Hepatocyte (in vitro differentiated cells): Measurements from ENCODE around the gene TYSND1. TPM values are rescaled to one million over a fixed set of nuclear protein-coding genes. Genes with fewer than 3 reads are reported as not detected.

Source experiments
- DNase-seq: peaks from one replicate; pipeline ENCODE4 v3.0.0-alpha.2; 2016; ENCODE audit warnings: low spot score
- H2AFZ ChIP-seq: fragments of 200-600 bp; sonication (generic); 2 replicates; pipeline ENCODE4 v1.6.0; 2016; ENCODE audit warnings: antibody characterized with exemption, mild to moderate bottlenecking
- H3K27ac ChIP-seq: fragments of 200-600 bp; sonication (generic); 2 replicates; pipeline ENCODE4 v1.5.1; 2016; ENCODE audit warnings: mild to moderate bottlenecking
- H3K27me3 ChIP-seq: fragments of 200-600 bp; sonication (generic); 2 replicates; pipeline ENCODE4 v1.6.1; 2016
- H3K36me3 ChIP-seq: fragments of 200-600 bp; sonication (generic); replicated peaks from 2 replicates; pipeline ENCODE4 v1.5.1; 2016; ENCODE audit warnings: low read depth; ENCODE audit not compliant: insufficient read depth
- H3K4me1 ChIP-seq: fragments of 200-600 bp; sonication (generic); 2 replicates; pipeline ENCODE4 v1.5.1; 2016; ENCODE audit warnings: mild to moderate bottlenecking, moderate library complexity; ENCODE audit not compliant: insufficient read depth
- H3K4me2 ChIP-seq: fragments of 200-600 bp; sonication (generic); 2 replicates; pipeline ENCODE4 v1.6.0; 2016
- H3K4me3 ChIP-seq: fragments of 200-600 bp; sonication (generic); 2 replicates; pipeline ENCODE4 v1.5.1; 2016; ENCODE audit warnings: mild to moderate bottlenecking
- H3K79me2 ChIP-seq: fragments of 200-600 bp; sonication (generic); 2 replicates; pipeline ENCODE4 v1.6.0; 2017; ENCODE audit warnings: mild to moderate bottlenecking
- H3K9me2 ChIP-seq: fragments of 200-600 bp; sonication (generic); replicated peaks from 2 replicates; pipeline ENCODE4 v1.6.0; 2017; ENCODE audit warnings: mild to moderate bottlenecking; ENCODE audit not compliant: insufficient read depth
- H3K9me3 ChIP-seq: fragments of 200-600 bp; sonication (generic); 2 replicates; pipeline ENCODE4 v1.5.1; 2016; ENCODE audit warnings: low read depth, mild to moderate bottlenecking
- H4K20me1 ChIP-seq: fragments of 200-600 bp; sonication (generic); 2 replicates; pipeline ENCODE4 v1.6.0; 2016; ENCODE audit warnings: mild to moderate bottlenecking; ENCODE audit not compliant: insufficient read depth, poor library complexity, severe bottlenecking
- CTCF ChIP-seq: fragments of 200-600 bp; sonication (generic); IDR thresholded peaks from 2 replicates; pipeline ENCODE4 v1.5.1; 2016; ENCODE audit warnings: antibody characterized with exemption, mild to moderate bottlenecking; ENCODE audit not compliant: poor library complexity
- EZH2 ChIP-seq: fragments of 200-600 bp; sonication (generic); IDR thresholded peaks from 2 replicates; pipeline ENCODE4 v1.6.1; 2016; ENCODE audit warnings: antibody characterized with exemption, mild to moderate bottlenecking, borderline replicate concordance
- EZH2phosphoT487 ChIP-seq: fragments of 200-600 bp; sonication (generic); IDR thresholded peaks from one replicate; pipeline ENCODE4 v1.6.1; 2018; ENCODE audit warnings: antibody characterized with exemption, mild to moderate bottlenecking, low read depth, moderate library complexity; ENCODE audit not compliant: unreplicated experiment, severe bottlenecking
- WGBS: methylation state at CpG from one replicate; pipeline ENCODE4 v1.1.6; 2016; ENCODE audit warnings: low lambda C conversion rate; ENCODE audit errors: missing lambda C conversion rate; 5-methylcytosine and 5-hydroxymethylcytosine counted together
- polyA plus RNA-seq: library from polyadenylated mRNA; unstranded; fragments of >200 nt; fragmentation: Nextera tagmentation; extraction: Ambion mirVana; gene quantifications from 2 replicates; pipeline ENCODE4 v1.2.1, GENCODE V29; 2016
- total RNA-seq: library from RNA; depleted of rRNA; stranded (reverse); fragments of >200 nt; gene quantifications from 2 replicates; pipeline ENCODE4 v1.2.3, GENCODE V29; 2014

Gene TYSND1
- total and polyA plus RNA-seq, 2 experiments from 2014 or later = 12.6 to 22.0 TPM

GRCh38 chr10:70190102-70190501, 43.6 kb upstream of the TYSND1 start:
- Histone ChIP-seq H4K20me1 (no peaks in the 10 kb centered on the region), H3K36me3 (no peaks in the 10 kb centered on the region), H3K9me3 (no peaks in the 10 kb centered on the region), H3K27me3 (no peaks in the 10 kb centered on the region), H3K9me2 (no peaks in the 10 kb centered on the region), H3K4me1 (peaks cover 22% of the 10 kb centered on the region), H3K4me2 (no peak overlapping the region), H3K79me2 (no peaks in the 10 kb centered on the region), H3K4me3 (no peak overlapping the region), H2AFZ (no peak overlapping the region), H3K27ac (no peak overlapping the region)
- no peak for TF ChIP-seq CTCF
- no peak for TF ChIP-seq EZH2phosphoT487
- TF ChIP-seq EZH2 = no peak
- whole genome bisulfite sequencing = 90% methylated on average over 8 of the region's 8 CpGs
- DNase-seq = no peak

GRCh38 chr10:70188768-70189167, 42.3 kb upstream of the TYSND1 start:
- H3K9me3 ChIP-seq = no peaks in the 10 kb centered on the region
- H3K79me2 ChIP-seq = no peaks in the 10 kb centered on the region
- H3K27ac ChIP-seq = no peak overlapping the region
- H3K4me2 ChIP-seq = no peak overlapping the region
- no peaks in the 10 kb centered on the region for H3K36me3 ChIP-seq
- DNase-seq = no peak
- 75% methylated on average over 1 of the region's 1 CpG for WGBS
- H3K27me3 ChIP-seq = peaks cover 3% of the 10 kb centered on the region
- H3K4me1 ChIP-seq = peaks cover 22% of the 10 kb centered on the region
- TF ChIP-seq EZH2phosphoT487 (no peak), EZH2 (no peak), CTCF (no peak)
- no peaks in the 10 kb centered on the region for H4K20me1 ChIP-seq
- no peak overlapping the region for H2AFZ ChIP-seq
- H3K4me3 ChIP-seq = no peak overlapping the region
- no peaks in the 10 kb centered on the region for H3K9me2 ChIP-seq

GRCh38 chr10:70186571-70186970, 40.1 kb upstream of the TYSND1 start:
- no peak overlapping the region for H3K27ac ChIP-seq

More at GRCh38 chr10:70186571-70186970, 40.1 kb upstream of the TYSND1 start:
- no peaks in the 10 kb centered on the region for H3K36me3 ChIP-seq
- WGBS = 80% methylated on average over 3 of the region's 3 CpGs
- H3K9me3 ChIP-seq = no peaks in the 10 kb centered on the region
- no peaks in the 10 kb centered on the region for H4K20me1 ChIP-seq
- H3K27me3 ChIP-seq = peaks cover 3% of the 10 kb centered on the region
- no peaks in the 10 kb centered on the region for H3K9me2 ChIP-seq
- no peak overlapping the region for H3K4me3 ChIP-seq
- DNase-seq = no peak
- H3K79me2 ChIP-seq = no peaks in the 10 kb centered on the region
- no peak overlapping the region for H2AFZ ChIP-seq
- no peak overlapping the region for H3K4me2 ChIP-seq
- TF ChIP-seq EZH2 (no peak), EZH2phosphoT487 (no peak), CTCF (no peak)
- peaks cover 5% of the 10 kb centered on the region for H3K4me1 ChIP-seq
